ENCODE data around the gene OXNAD1.

- TF ChIP-seq POLR2A (IDR thresholded peaks at IDR 0.05; ENCODE audit: low read depth, low read length) (no peak), PAX5 (IDR thresholded peaks at IDR 0.05; ENCODE audit: insufficient read depth, low read length, severe bottlenecking) (no peak)
Measured at GRCh38 chr3:16227566-16227965, 37.4 kb upstream of the OXNAD1 start.
